Effector memory CD8-positive, alpha-beta T cell (primary cell): ENCODE results near the gene MRPL50.

ENCODE experiments used
- ATAC-seq: fragments of 150-1000 bp; cut with Tn5 transposase; replicated peaks from 2 replicates; pipeline ENCODE4 v1.10.0; 2021; ENCODE audit warnings: mild to moderate bottlenecking, moderate library complexity
- DNase-seq, 3 experiments: peaks; one replicate each; pipeline ENCODE4 v3.0.0; 2021
- H3K27ac Mint-ChIP-seq, 2 donors: one replicate each; pipeline ENCODE4 v1.8.0; 2022; ENCODE audit warnings: mild to moderate bottlenecking in 2 of 2, mixed read lengths in 2 of 2, moderate library complexity in 2 of 2
- H3K27me3 Mint-ChIP-seq, 2 donors: one replicate each; pipeline ENCODE4 v1.8.0; 2022; ENCODE audit warnings: mixed read lengths in 2 of 2
- H3K36me3 Mint-ChIP-seq: one replicate; pipeline ENCODE4 v1.8.0; 2022; ENCODE audit warnings: mild to moderate bottlenecking, moderate library complexity, mixed read lengths; ENCODE audit not compliant: insufficient read depth
- H3K4me1 Mint-ChIP-seq, 2 donors: one replicate each; pipeline ENCODE4 v1.8.0; 2022; ENCODE audit warnings: low read depth in 2 of 2, mixed read lengths in 2 of 2
- H3K4me3 Mint-ChIP-seq, 2 donors: one replicate each; pipeline ENCODE4 v1.8.0; 2022; ENCODE audit warnings: mild to moderate bottlenecking in 2 of 2, mixed read lengths in 2 of 2, moderate library complexity in 2 of 2
- H3K9me3 Mint-ChIP-seq, 2 donors: one replicate each; pipeline ENCODE4 v1.8.0; 2022; ENCODE audit warnings: mixed read lengths in 2 of 2

The MRPL50 gene

GRCh38 chr9:101432171-101432570 lies 33.8 kb upstream of the MRPL50 start:
- Mint-ChIP-seq H3K27ac (no peak overlapping the region), H3K9me3 (no peaks in the 10 kb centered on the region), H3K27me3 (peaks cover 33 to 44% of the 10 kb centered on the region in 2 donors), H3K4me1 (no peaks in the 10 kb centered on the region), H3K36me3 (no peaks in the 10 kb centered on the region), H3K4me3 (no peak overlapping the region)
- ATAC-seq: no peak
- DNase-seq: no peak

- Mint-ChIP-seq H3K9me3 (no peaks in the 10 kb centered on the region), H3K27me3 (peaks cover 13 to 25% of the 10 kb centered on the region in 2 donors), H3K4me3 (no peak overlapping the region), H3K27ac (no peak overlapping the region), H3K4me1 (no peaks in the 10 kb centered on the region), H3K36me3 (no peaks in the 10 kb centered on the region)
- ATAC-seq (no peak), DNase-seq (no peak)
Observed at GRCh38 chr9:101429736-101430135, 31.3 kb upstream of the MRPL50 start.

GRCh38 chr9:101428909-101429308 lies 30.5 kb upstream of the MRPL50 start:
- ATAC-seq (no peak), DNase-seq (no peak)
- Mint-ChIP-seq H3K27me3 (peaks cover 13 to 23% of the 10 kb centered on the region in 2 donors), H3K27ac (no peak overlapping the region), H3K36me3 (no peaks in the 10 kb centered on the region), H3K4me3 (no peak overlapping the region), H3K9me3 (peaks cover 0 to 1% of the 10 kb centered on the region in 2 donors), H3K4me1 (no peaks in the 10 kb centered on the region)

GRCh38 chr9:101427957-101428655 lies 29.7 kb upstream of the MRPL50 start:
- Mint-ChIP-seq H3K36me3 (no peaks in the 10 kb centered on the region), H3K4me1 (no peaks in the 10 kb centered on the region), H3K27ac (no peak overlapping the region), H3K4me3 (no peak overlapping the region), H3K9me3 (peaks cover 6 to 8% of the 10 kb centered on the region in 2 donors), H3K27me3 (peaks cover 13 to 18% of the 10 kb centered on the region in 2 donors)
- DNase-seq: no peak
- no peak for ATAC-seq

- Mint-ChIP-seq H3K27ac (no peak overlapping the region), H3K9me3 (peaks cover 8 to 9% of the 10 kb centered on the region in 2 donors), H3K4me1 (no peaks in the 10 kb centered on the region), H3K36me3 (no peaks in the 10 kb centered on the region), H3K27me3 (peaks cover 13 to 18% of the 10 kb centered on the region in 2 donors), H3K4me3 (no peak overlapping the region)
- ATAC-seq (no peak), DNase-seq (no peak)
Observed at GRCh38 chr9:101427358-101427757, 28.9 kb upstream of the MRPL50 start.

- Mint-ChIP-seq H3K9me3 (peaks cover 18 to 28% of the 10 kb centered on the region in 2 donors), H3K36me3 (no peaks in the 10 kb centered on the region), H3K27me3 (no peaks in the 10 kb centered on the region), H3K27ac (no peak overlapping the region), H3K4me1 (no peaks in the 10 kb centered on the region), H3K4me3 (no peak overlapping the region)
- no peak for ATAC-seq
- no peak for DNase-seq
Observed at GRCh38 chr9:101421653-101422065, 23.2 kb upstream of the MRPL50 start.

GRCh38 chr9:101419863-101420262 lies 21.4 kb upstream of the MRPL50 start:
- no peaks in the 10 kb centered on the region for H3K4me1 Mint-ChIP-seq
- H3K9me3 Mint-ChIP-seq: peaks cover 21 to 28% of the 10 kb centered on the region in 2 donors
- DNase-seq: no peak
- no peak overlapping the region for H3K4me3 Mint-ChIP-seq
- H3K27ac Mint-ChIP-seq: no peak overlapping the region
- no peaks in the 10 kb centered on the region for H3K36me3 Mint-ChIP-seq
- H3K27me3 Mint-ChIP-seq: no peaks in the 10 kb centered on the region
- ATAC-seq: no peak

GRCh38 chr9:101418518-101419430 lies 20.4 kb upstream of the MRPL50 start:
- no peak overlapping the region for H3K4me3 Mint-ChIP-seq

GRCh38 chr9:101417977-101418376 lies 19.6 kb upstream of the MRPL50 start:
- DNase-seq (no peak), ATAC-seq (no peak)
- H3K27me3 Mint-ChIP-seq: no peaks in the 10 kb centered on the region
- H3K4me3 Mint-ChIP-seq: no peak overlapping the region
- no peaks in the 10 kb centered on the region for H3K4me1 Mint-ChIP-seq
- H3K9me3 Mint-ChIP-seq: peaks cover 20 to 35% of the 10 kb centered on the region in 2 donors
- no peaks in the 10 kb centered on the region for H3K36me3 Mint-ChIP-seq
- H3K27ac Mint-ChIP-seq: no peak overlapping the region

More at GRCh38 chr9:101418518-101419430, 20.4 kb upstream of the MRPL50 start:
- Mint-ChIP-seq H3K9me3 (peaks cover 24 to 35% of the 10 kb centered on the region in 2 donors), H3K4me1 (no peaks in the 10 kb centered on the region), H3K27ac (no peak overlapping the region), H3K27me3 (no peaks in the 10 kb centered on the region), H3K36me3 (no peaks in the 10 kb centered on the region)
- DNase-seq (no peak), ATAC-seq (no peak)

- H3K27ac Mint-ChIP-seq: no peak overlapping the region
- no peaks in the 10 kb centered on the region for H3K4me1 Mint-ChIP-seq
- H3K4me3 Mint-ChIP-seq: no peak overlapping the region
- H3K36me3 Mint-ChIP-seq: no peaks in the 10 kb centered on the region
- DNase-seq (no peak), ATAC-seq (no peak)
- H3K27me3 Mint-ChIP-seq: no peaks in the 10 kb centered on the region
- peaks cover 23 to 41% of the 10 kb centered on the region in 2 donors for H3K9me3 Mint-ChIP-seq
Observed at GRCh38 chr9:101417389-101417788, 19.0 kb upstream of the MRPL50 start.

- no peak for ATAC-seq
- Mint-ChIP-seq H3K4me1 (no peaks in the 10 kb centered on the region), H3K36me3 (no peaks in the 10 kb centered on the region), H3K27me3 (no peaks in the 10 kb centered on the region), H3K27ac (no peak overlapping the region), H3K4me3 (no peak overlapping the region), H3K9me3 (peaks cover 23 to 42% of the 10 kb centered on the region in 2 donors)
- no peak for DNase-seq
Observed at GRCh38 chr9:101415578-101415977, 17.2 kb upstream of the MRPL50 start.

- Mint-ChIP-seq H3K9me3 (peaks cover 23 to 42% of the 10 kb centered on the region in 2 donors), H3K4me3 (no peak overlapping the region), H3K4me1 (no peaks in the 10 kb centered on the region), H3K36me3 (no peaks in the 10 kb centered on the region), H3K27me3 (no peaks in the 10 kb centered on the region), H3K27ac (no peak overlapping the region)
- DNase-seq (no peak), ATAC-seq (no peak)
Observed at GRCh38 chr9:101414839-101415238, 16.4 kb upstream of the MRPL50 start.

- Mint-ChIP-seq H3K4me1 (no peaks in the 10 kb centered on the region), H3K27ac (no peak overlapping the region), H3K36me3 (peaks cover 28% of the 10 kb centered on the region), H3K4me3 (no peak overlapping the region), H3K9me3 (peaks cover 19 to 43% of the 10 kb centered on the region in 2 donors), H3K27me3 (no peaks in the 10 kb centered on the region)
- no peak for ATAC-seq
- no peak for DNase-seq
Observed at GRCh38 chr9:101409079-101409477, 10.7 kb upstream of the MRPL50 start.
